SK-N-MC (cell line): ENCODE results near the gene AHCY.
"Not testable (repeated sequence)": the region's sequence is repeated elsewhere in the genome, so short reads cannot be mapped to it uniquely, and the experiment has no call there.

Source experiments
- DNase-seq: peaks from one replicate; pipeline ENCODE4 v3.0.0-alpha.2; 2011; ENCODE audit warnings: low read depth, low spot score
- H3K27ac ChIP-seq: fragments of 200-600 bp; sonication (generic); 2 replicates; pipeline ENCODE4 v1.5.1; 2016; ENCODE audit warnings: mixed run types
- H3K36me3 ChIP-seq: fragments of 200-600 bp; sonication (generic); 2 replicates; pipeline ENCODE4 v1.6.1; 2017; ENCODE audit warnings: antibody characterized with exemption, low read length, mixed read lengths; ENCODE audit not compliant: insufficient read depth
- H3K4me3 ChIP-seq: fragments of 200-600 bp; sonication (generic); 2 replicates; pipeline ENCODE4 v1.5.1; 2016
- H3K9ac ChIP-seq: fragments of 200-600 bp; sonication (generic); 2 replicates; pipeline ENCODE4 v1.8.0; 2017; ENCODE audit warnings: mixed run types, mixed read lengths; ENCODE audit not compliant: insufficient read length
- H3K9me3 ChIP-seq: fragments of 200-600 bp; sonication (generic); 2 replicates; pipeline ENCODE4 v1.6.1; 2017; ENCODE audit warnings: low read depth, mild to moderate bottlenecking, antibody characterized with exemption, low read length, moderate library complexity, mixed read lengths
- EZH2 ChIP-seq: fragments of 200-600 bp; sonication (generic); IDR thresholded peaks from one replicate; pipeline ENCODE4 v1.6.1; 2017; ENCODE audit warnings: antibody characterized with exemption
- FOXP2 ChIP-seq: optimal IDR thresholded peaks from 2 replicates; pipeline ENCODE3; 2011; ENCODE audit warnings: mild to moderate bottlenecking, moderate library complexity; ENCODE audit not compliant: insufficient read depth; ENCODE audit errors: extremely low read length, control extremely low read depth
- POLR2AphosphoS5 ChIP-seq: IDR thresholded peaks from 2 replicates; pipeline ENCODE4 v1.6.1; 2012; ENCODE audit warnings: mild to moderate bottlenecking, low read depth, low read length, borderline replicate concordance

AHCY gene

DNA sequence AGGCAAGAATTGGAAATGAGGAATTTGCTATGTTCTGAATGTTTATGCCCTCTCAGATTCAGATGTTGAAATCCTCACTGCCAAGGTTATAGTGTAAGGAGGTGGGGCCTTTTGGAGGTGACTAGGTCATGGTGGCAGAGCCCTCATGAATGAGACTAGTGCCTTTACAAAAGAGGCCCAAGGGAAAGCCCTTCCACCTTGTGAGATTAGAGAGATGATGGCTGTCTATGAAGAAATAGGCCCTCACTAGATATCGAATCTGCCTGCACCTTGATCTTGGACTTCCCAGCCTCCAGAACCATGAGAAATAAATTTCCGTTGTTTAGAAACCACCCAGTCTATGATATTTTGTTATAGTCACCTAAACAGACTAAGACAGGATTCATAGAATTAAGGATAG, 51.5 kb downstream of the AHCY start:
- Histone ChIP-seq H3K4me3 (no peak overlapping the region), H3K36me3 (no peaks in the 10 kb centered on the region), H3K9ac (no peak overlapping the region), H3K9me3 (no peaks in the 10 kb centered on the region), H3K27ac (no peak overlapping the region)
- TF ChIP-seq FOXP2 (no peak), POLR2AphosphoS5 (no peak), EZH2 (no peak)
- DNase-seq = no peak

GRCh38 chr20:34250005-34250404, 53.1 kb downstream of the AHCY start:
- H3K9ac ChIP-seq = no peak overlapping the region

DNA sequence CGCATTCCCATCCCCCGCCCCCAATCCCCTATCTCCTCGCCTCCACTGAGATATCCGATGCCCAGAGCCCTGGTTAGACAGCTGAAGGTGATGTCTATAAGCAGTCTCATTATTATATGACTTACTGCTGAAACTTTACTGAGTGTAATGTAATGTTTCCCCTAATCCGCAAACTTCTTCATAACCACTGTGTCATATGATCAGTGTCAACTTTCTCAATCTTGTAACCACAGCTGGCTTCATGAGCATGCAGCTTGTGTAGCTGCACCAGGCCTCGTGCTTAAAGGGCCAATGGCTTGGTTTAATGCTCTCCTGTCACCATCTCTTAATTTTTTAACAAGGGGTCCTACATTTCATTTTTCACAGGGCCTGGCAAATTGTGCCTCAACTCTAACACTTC, 53.9 kb downstream of the AHCY start:
- TF ChIP-seq EZH2 (no peak), FOXP2 (no peak), POLR2AphosphoS5 (no peak)
- Histone ChIP-seq H3K36me3 (no peaks in the 10 kb centered on the region), H3K4me3 (no peak overlapping the region), H3K9me3 (no peaks in the 10 kb centered on the region), H3K9ac (no peak overlapping the region), H3K27ac (no peak overlapping the region)
- DNase-seq = no peak

More at GRCh38 chr20:34250005-34250404, 53.1 kb downstream of the AHCY start:
- DNase-seq = no peak
- no peaks in the 10 kb centered on the region for H3K9me3 ChIP-seq
- no peaks in the 10 kb centered on the region for H3K36me3 ChIP-seq
- TF ChIP-seq EZH2 (no peak), POLR2AphosphoS5 (no peak), FOXP2 (no peak)
- no peak overlapping the region for H3K27ac ChIP-seq
- H3K4me3 ChIP-seq = no peak overlapping the region

GRCh38 chr20:34246126-34246626, 57.0 kb downstream of the AHCY start:
- H3K9ac ChIP-seq = no peak overlapping the region
- DNase-seq = no peak
- no peak overlapping the region for H3K4me3 ChIP-seq
- no peaks in the 10 kb centered on the region for H3K9me3 ChIP-seq
- H3K27ac ChIP-seq = no peak overlapping the region
- TF ChIP-seq EZH2 (no peak), FOXP2 (no peak), POLR2AphosphoS5 (no peak)
- no peaks in the 10 kb centered on the region for H3K36me3 ChIP-seq

DNA sequence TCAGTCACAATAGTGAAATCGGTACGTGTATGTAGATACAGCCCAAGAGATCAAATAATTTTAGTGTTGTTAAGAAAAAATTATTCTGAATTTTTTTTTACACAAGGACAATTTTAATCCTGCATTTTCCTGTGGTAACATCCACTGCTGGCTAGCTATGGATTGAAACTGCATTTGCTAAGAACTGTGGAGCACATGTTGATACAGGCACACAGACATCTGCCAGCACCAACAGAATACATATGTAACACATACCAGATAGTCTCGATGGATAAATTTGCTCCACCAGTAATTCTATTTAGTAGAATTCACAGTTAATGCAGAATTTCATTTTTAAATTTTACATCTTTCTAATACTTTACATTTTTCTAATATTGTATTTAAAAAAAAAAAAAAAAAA, 59.8 kb downstream of the AHCY start:
- DNase-seq = no peak
- no peaks in the 10 kb centered on the region for H3K9me3 ChIP-seq

DNA sequence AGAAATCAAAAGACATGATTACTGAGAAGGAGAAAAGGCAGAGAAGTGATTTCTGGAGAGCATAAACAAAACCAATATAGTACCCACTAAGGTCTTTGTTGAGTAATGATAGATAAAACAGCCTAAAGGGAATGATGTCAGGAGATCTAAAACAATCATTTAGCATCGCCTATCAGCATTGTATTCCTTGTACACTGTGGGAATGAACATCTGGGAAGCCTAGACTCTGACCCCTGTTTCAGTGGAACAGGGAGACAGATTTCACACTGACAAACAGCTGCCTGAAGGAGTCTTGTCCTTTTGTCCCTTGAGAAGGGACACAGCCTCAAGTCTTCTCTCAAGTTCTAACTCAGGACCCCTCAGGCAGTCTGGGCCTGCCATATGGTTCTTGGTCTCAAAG, 60.3 kb downstream of the AHCY start:
- Histone ChIP-seq H3K4me3 (no peak overlapping the region), H3K9me3 (no peaks in the 10 kb centered on the region), H3K9ac (peak overlapping the region; percentile 12), H3K36me3 (peaks cover 8% of the 10 kb centered on the region; the same call in 1 of the 2 replicates), H3K27ac (no peak overlapping the region)
- TF ChIP-seq POLR2AphosphoS5 (no peak), EZH2 (no peak), FOXP2 (no peak)
- DNase-seq = no peak

More for the DNA sequence above, 59.8 kb downstream of the AHCY start:
- Histone ChIP-seq H3K27ac (no peak overlapping the region), H3K9ac (peak overlapping the region; percentile 12), H3K36me3 (peaks cover 6% of the 10 kb centered on the region; the same call in 1 of the 2 replicates), H3K4me3 (no peak overlapping the region)
- TF ChIP-seq EZH2 = no peak
- TF ChIP-seq POLR2AphosphoS5 = no peak

DNA sequence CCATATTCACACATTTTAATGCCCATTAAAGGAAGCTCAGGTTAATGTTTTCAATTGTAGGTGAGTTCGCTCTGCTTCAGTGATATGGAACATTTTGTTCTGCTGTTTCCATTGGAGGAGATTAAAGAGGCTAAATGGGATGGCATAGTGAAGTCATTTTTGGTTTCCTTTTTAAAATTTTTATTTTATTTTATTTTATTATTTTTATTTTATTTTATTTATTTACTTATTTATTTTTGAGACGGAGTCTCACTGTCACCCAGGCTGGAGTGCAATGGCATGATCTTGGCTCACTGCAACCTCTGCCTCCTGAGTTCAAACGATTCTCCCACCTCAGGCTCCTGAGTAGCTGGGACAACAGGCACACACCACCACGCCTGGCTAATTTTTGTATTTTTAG, 61.1 kb downstream of the AHCY start:
- H3K9ac ChIP-seq, H3K27ac ChIP-seq, DNase-seq, H3K9me3 ChIP-seq, H3K4me3 ChIP-seq: not testable (repeated sequence)
- peaks cover 11% of the 10 kb centered on the region; the same call in 1 of the 2 replicates for H3K36me3 ChIP-seq

DNA sequence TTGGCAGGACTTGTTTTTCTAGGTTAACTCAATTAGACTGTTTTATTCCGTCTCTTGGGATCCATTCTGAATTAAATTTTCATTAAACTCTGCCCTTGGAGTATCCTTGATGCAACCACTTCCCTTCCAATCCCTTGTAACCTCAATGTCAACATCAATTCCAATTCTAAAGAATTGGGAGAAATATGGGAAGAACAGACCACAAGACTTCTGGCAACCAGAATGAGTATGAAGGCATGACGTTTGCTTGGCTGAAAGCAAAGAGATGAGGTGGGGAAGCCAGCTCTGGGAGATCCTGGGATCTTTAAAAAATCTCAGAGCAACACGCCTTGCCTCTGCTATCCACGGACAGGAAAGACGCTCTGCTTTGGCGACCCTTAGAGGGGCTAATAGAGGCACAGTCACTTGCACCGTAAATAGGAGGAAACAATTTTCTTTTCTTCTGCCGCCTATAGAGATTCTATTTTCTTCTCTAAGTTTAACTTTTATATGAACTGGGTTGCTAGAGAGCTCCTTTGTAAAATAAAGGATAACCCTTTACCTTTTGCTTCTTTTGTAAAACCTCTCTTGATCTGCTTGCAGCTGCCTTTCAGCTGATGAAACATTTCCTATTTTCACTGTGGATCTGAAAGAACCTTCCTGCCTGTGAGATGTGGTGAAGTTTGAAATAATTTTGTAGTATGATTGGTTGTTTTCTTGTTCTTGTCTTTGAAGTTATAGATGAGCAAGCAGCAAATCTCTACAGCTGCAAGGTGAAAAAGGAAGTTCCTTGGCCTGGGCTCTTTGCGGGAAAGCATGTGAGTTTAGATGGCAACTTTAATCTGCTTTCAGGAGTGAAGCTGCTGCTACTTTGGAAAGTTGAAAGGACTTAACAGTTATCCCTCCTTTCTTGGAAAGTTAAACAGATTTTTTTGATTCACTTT, 62.2 kb downstream of the AHCY start, which contains the start of gene ASIP:
ASIP (plus strand) TSS at position 731 of the 923 bp plus-strand sequence. CDS start 18,952 bp downstream, outside the sequence.
- Histone ChIP-seq H3K27ac (peak within 1 kb of the TSS; percentile 42), H3K4me3 (no peak within 1 kb of the TSS)
- DNase-seq = no peak

More for the DNA sequence above, 62.2 kb downstream of the AHCY start, which contains the start of gene ASIP:
- peaks cover 11% of the 10 kb centered on the region; the same call in 1 of the 2 replicates for H3K36me3 ChIP-seq
- H3K9me3 ChIP-seq = peaks cover 12% of the 10 kb centered on the region; the same call in 1 of the 2 replicates
- H3K9ac ChIP-seq = no peak within 1 kb of the TSS
- no peak for TF ChIP-seq FOXP2
- no peak for TF ChIP-seq EZH2
- TF ChIP-seq POLR2AphosphoS5 = no peak
